ENCODE data around the gene DNAJB4.
A peak's percentile ranks its signal among the peaks of the same experiment; 100 is the strongest.
"Not testable (repeated sequence)": the region's sequence is repeated elsewhere in the genome, so short reads cannot be mapped to it uniquely, and the experiment has no call there.

The DNAJB4 gene

GRCh38 chr1:78004719-78005447 lies at the start of gene DNAJB4:
DNAJB4 (plus strand) TSS chr1:78004939; CDS start chr1:78005111, 172 bp downstream.
- DNase-seq (ENCODE audit: low spot score), result peak; percentile 49

- DNase-seq (ENCODE audit: low spot score), result no peak
These were observed 49.0 kb upstream of the DNAJB4 start for GRCh38 chr1:77955709-77956108.

GRCh38 chr1:77956464-77956863 lies 48.3 kb upstream of the DNAJB4 start:
- no peak for DNase-seq (ENCODE audit: low spot score)

GRCh38 chr1:77958391-77958790 lies 46.3 kb upstream of the DNAJB4 start:
- no peak for DNase-seq (ENCODE audit: low spot score)

GRCh38 chr1:77958850-77959249 lies 45.9 kb upstream of the DNAJB4 start:
- DNase-seq (ENCODE audit: low spot score), result no peak

- no peak for DNase-seq (ENCODE audit: low spot score)
These were observed 43.3 kb upstream of the DNAJB4 start for GRCh38 chr1:77961392-77961791.

- no peak for DNase-seq (ENCODE audit: low spot score)
These were observed 38.4 kb upstream of the DNAJB4 start for GRCh38 chr1:77966291-77966690.

GRCh38 chr1:77970192-77970591 lies 34.5 kb upstream of the DNAJB4 start:
- no peak for DNase-seq (ENCODE audit: low spot score)

GRCh38 chr1:77972080-77972479 lies 32.7 kb upstream of the DNAJB4 start:
- DNase-seq (ENCODE audit: low spot score), result no peak

- no peak for DNase-seq (ENCODE audit: low spot score)
These were observed 29.4 kb upstream of the DNAJB4 start for GRCh38 chr1:77975386-77975785.

GRCh38 chr1:77975907-77976306 lies 28.8 kb upstream of the DNAJB4 start:
- no peak for DNase-seq (ENCODE audit: low spot score)

- no peak for DNase-seq (ENCODE audit: low spot score)
These were observed 28.2 kb upstream of the DNAJB4 start for GRCh38 chr1:77976433-77977076.

GRCh38 chr1:77977989-77978292 lies 26.8 kb upstream of the DNAJB4 start:
- no peak for DNase-seq (ENCODE audit: low spot score)

- peak; percentile 18 for DNase-seq (ENCODE audit: low spot score)
These were observed 26.3 kb upstream of the DNAJB4 start for GRCh38 chr1:77978293-77978968.

- peak; percentile 74 for DNase-seq (ENCODE audit: low spot score)
These were observed 25.5 kb upstream of the DNAJB4 start, which contains the start of gene FUBP1 for GRCh38 chr1:77978969-77979876. FUBP1 (minus strand) TSS chr1:77979072; CDS start chr1:77979004, 68 bp downstream.

GRCh38 chr1:77983352-77983996 lies 21.3 kb upstream of the DNAJB4 start:
- DNase-seq (ENCODE audit: low spot score), result not testable (repeated sequence)

GRCh38 chr1:77983997-77984355 lies 20.8 kb upstream of the DNAJB4 start:
- no peak for DNase-seq (ENCODE audit: low spot score)

- no peak for DNase-seq (ENCODE audit: low spot score)
These were observed 20.1 kb upstream of the DNAJB4 start for GRCh38 chr1:77984629-77985028.

- no peak for DNase-seq (ENCODE audit: low spot score)
These were observed 17.9 kb upstream of the DNAJB4 start for GRCh38 chr1:77986810-77987209.

- no peak for DNase-seq (ENCODE audit: low spot score)
These were observed 16.8 kb upstream of the DNAJB4 start for GRCh38 chr1:77987919-77988318.

- no peak for DNase-seq (ENCODE audit: low spot score)
These were observed 15.0 kb upstream of the DNAJB4 start for GRCh38 chr1:77989744-77990143.

Measured in HuH-7 (cell line).